B cell (primary cell): Measurements from ENCODE around the gene SIRT7. TPM values are rescaled to one million over a fixed set of nuclear protein-coding genes. Genes with fewer than 3 reads are reported as not detected.

ENCODE experiments used
- ATAC-seq: fragments of 200-7000 bp; cut with Tn5 transposase; one replicate; pipeline ENCODE4 v1.10.0; 2021; ENCODE audit warnings: low read depth, mild to moderate bottlenecking, moderate number of reproducible peaks, moderate library complexity
- CTCF ChIA-PET: fragments of 350-600 bp; sonication (Branson Sonifier 250); formaldehyde crosslinking; loops from one replicate; lab custom pipeline; 2021; ENCODE audit warnings: antibody characterized with exemption, inconsistent platforms; lab: Charles Lee
- POLR2A ChIA-PET: fragments of 350-600 bp; sonication (Branson Sonifier 250); formaldehyde crosslinking; loops from one replicate; lab custom pipeline; 2021; ENCODE audit warnings: antibody characterized with exemption; lab: Charles Lee
- DNase-seq: peaks from one replicate; pipeline ENCODE4 v3.0.0; 2013
- H2AFZ ChIP-seq: 2 replicates; pipeline ENCODE4 v1.6.1; 2012; ENCODE audit warnings: mild to moderate bottlenecking, low read depth, low read length; ENCODE audit not compliant: insufficient read depth, poor library complexity, severe bottlenecking
- H3K27ac ChIP-seq, 2 donors: 1 replicate in 1 of 2; 2 replicates in 1 of 2; pipeline ENCODE4 v1.5.1; 2012 to 2013; ENCODE audit warnings: low read length in 2 of 2, mild to moderate bottlenecking in 2 of 2, moderate library complexity in 1 of 2
- H3K27me3 ChIP-seq, 4 experiments: fragments of 200-600 bp in 1 of 4; sonication (generic) in 1 of 4; replicated peaks in 1 of 4; 1 replicate in 2 of 4; 2 replicates in 2 of 4; pipeline versions ENCODE4 v1.6.1 to v1.7.0; 2013 to 2016; ENCODE audit warnings: low read length in 3 of 4, mild to moderate bottlenecking in 2 of 4, mixed read lengths in 1 of 4, moderate library complexity in 1 of 4; ENCODE audit not compliant: insufficient read depth in 4 of 4, control insufficient read depth in 3 of 4; ENCODE audit errors: control extremely low read depth in 1 of 4
- H3K36me3 ChIP-seq, 2 experiments: replicated peaks in 1 of 2; 1 replicate in 1 of 2; 2 replicates in 1 of 2; pipeline versions ENCODE4 v1.6.1 to v1.7.1; 2013; ENCODE audit warnings: low read length in 1 of 2; ENCODE audit not compliant: insufficient read depth in 2 of 2, control insufficient read depth in 1 of 2; ENCODE audit errors: control extremely low read depth in 1 of 2, extremely low read depth in 1 of 2
- H3K4me1 ChIP-seq, 2 donors: fragments of 200-600 bp in 1 of 2; sonication (generic) in 1 of 2; 1 replicate in 1 of 2; 2 replicates in 1 of 2; pipeline versions ENCODE4 v1.5.1 to v1.6.1; 2013 to 2017; ENCODE audit warnings: low read length in 2 of 2; ENCODE audit not compliant: control insufficient read depth in 2 of 2, insufficient read depth in 2 of 2
- H3K4me2 ChIP-seq: replicated peaks from 2 replicates; pipeline ENCODE3; 2012; ENCODE audit warnings: mild to moderate bottlenecking, low read depth, low read length; ENCODE audit not compliant: poor library complexity, severe bottlenecking
- H3K4me3 ChIP-seq, 5 experiments: fragments of 200-600 bp in 1 of 5; sonication (generic) in 1 of 5; 1 replicate in 3 of 5; 2 replicates in 2 of 5; pipeline versions ENCODE4 v1.5.1 to v1.7.0; 2011 to 2016; ENCODE audit warnings: low read length in 4 of 5, mild to moderate bottlenecking in 4 of 5, low read depth in 2 of 5, control low read depth in 1 of 5, moderate library complexity in 1 of 5; ENCODE audit not compliant: insufficient read depth in 1 of 5; ENCODE audit errors: control extremely low read depth in 1 of 5, extremely low read depth in 1 of 5
- H3K79me2 ChIP-seq: fragments of 200-600 bp; sonication (generic); one replicate; pipeline ENCODE4 v1.6.0; 2016; ENCODE audit warnings: low read length; ENCODE audit not compliant: control insufficient read depth, insufficient read depth
- H3K9ac ChIP-seq: fragments of 200-600 bp; sonication (generic); 2 replicates; pipeline ENCODE4 v1.6.1; 2017; ENCODE audit warnings: mild to moderate bottlenecking, low read length, moderate library complexity
- H3K9me3 ChIP-seq, 3 donors: one replicate each; pipeline versions ENCODE4 v1.6.1 to v1.7.1; 2013; ENCODE audit warnings: low read length in 2 of 3; ENCODE audit not compliant: control insufficient read depth in 2 of 3, insufficient read depth in 1 of 3; ENCODE audit errors: control extremely low read depth in 1 of 3
- H4K20me1 ChIP-seq: 2 replicates; pipeline ENCODE4 v1.6.0; 2012; ENCODE audit warnings: mild to moderate bottlenecking, low read length; ENCODE audit not compliant: insufficient read depth, control insufficient read depth, poor library complexity, severe bottlenecking
- H3K27ac Mint-ChIP-seq: one replicate; pipeline ENCODE4 v1.8.0; 2021; ENCODE audit warnings: mixed read lengths
- H3K27me3 Mint-ChIP-seq: one replicate; pipeline ENCODE4 v1.8.0; 2021; ENCODE audit warnings: mixed read lengths
- H3K4me1 Mint-ChIP-seq: one replicate; pipeline ENCODE4 v1.8.0; 2021; ENCODE audit warnings: mixed read lengths
- H3K4me3 Mint-ChIP-seq: one replicate; pipeline ENCODE4 v1.8.0; 2021; ENCODE audit warnings: mixed read lengths
- H3K9me3 Mint-ChIP-seq: one replicate; pipeline ENCODE4 v1.8.0; 2022; ENCODE audit warnings: mixed read lengths; ENCODE audit not compliant: insufficient read depth
- CTCF ChIP-seq: fragments of 200-600 bp; IDR thresholded peaks from one replicate; pipeline ENCODE4 v1.8.0; 2022; ENCODE audit warnings: antibody characterized with exemption, mild to moderate bottlenecking
- EZH2 ChIP-seq: IDR thresholded peaks from 2 replicates; pipeline ENCODE4 v1.6.1; 2012; ENCODE audit warnings: borderline replicate concordance, low read depth, mild to moderate bottlenecking, moderate library complexity, low read length; ENCODE audit not compliant: insufficient read depth, poor library complexity, severe bottlenecking
- WGBS: methylation state at CpG from one replicate; pipeline ENCODE4 v1.1.5; 2013; ENCODE audit warnings: missing lambda C conversion rate; ENCODE audit not compliant: insufficient coverage; 5-methylcytosine and 5-hydroxymethylcytosine counted together
- intact Hi-C: fragments of 100-400 bp; cut with micrococcal nuclease; formaldehyde crosslinking; loops from one replicate; pipeline ENCODE4 v1.10.0; 2022
- polyA plus RNA-seq: library from polyadenylated mRNA; depleted of rRNA; stranded (reverse); fragments of >200 nt; gene quantifications from 2 replicates; pipeline ENCODE4 v1.2.3, GENCODE V29; 2012
- total RNA-seq, 2 donors: library from RNA; stranded (reverse); fragments of 120-200 nt in 1 of 2; gene quantifications; 1 replicate in 1 of 2; 2 replicates in 1 of 2; pipeline versions ENCODE4 v1.2.3 to v1.2.4, GENCODE V29; 2013 to 2022

SIRT7 gene
- total and polyA plus RNA-seq, 2 donors (not counting 1 experiment from before 2014, with no cell fraction given) = 77.2 to 82.7 TPM

DNA sequence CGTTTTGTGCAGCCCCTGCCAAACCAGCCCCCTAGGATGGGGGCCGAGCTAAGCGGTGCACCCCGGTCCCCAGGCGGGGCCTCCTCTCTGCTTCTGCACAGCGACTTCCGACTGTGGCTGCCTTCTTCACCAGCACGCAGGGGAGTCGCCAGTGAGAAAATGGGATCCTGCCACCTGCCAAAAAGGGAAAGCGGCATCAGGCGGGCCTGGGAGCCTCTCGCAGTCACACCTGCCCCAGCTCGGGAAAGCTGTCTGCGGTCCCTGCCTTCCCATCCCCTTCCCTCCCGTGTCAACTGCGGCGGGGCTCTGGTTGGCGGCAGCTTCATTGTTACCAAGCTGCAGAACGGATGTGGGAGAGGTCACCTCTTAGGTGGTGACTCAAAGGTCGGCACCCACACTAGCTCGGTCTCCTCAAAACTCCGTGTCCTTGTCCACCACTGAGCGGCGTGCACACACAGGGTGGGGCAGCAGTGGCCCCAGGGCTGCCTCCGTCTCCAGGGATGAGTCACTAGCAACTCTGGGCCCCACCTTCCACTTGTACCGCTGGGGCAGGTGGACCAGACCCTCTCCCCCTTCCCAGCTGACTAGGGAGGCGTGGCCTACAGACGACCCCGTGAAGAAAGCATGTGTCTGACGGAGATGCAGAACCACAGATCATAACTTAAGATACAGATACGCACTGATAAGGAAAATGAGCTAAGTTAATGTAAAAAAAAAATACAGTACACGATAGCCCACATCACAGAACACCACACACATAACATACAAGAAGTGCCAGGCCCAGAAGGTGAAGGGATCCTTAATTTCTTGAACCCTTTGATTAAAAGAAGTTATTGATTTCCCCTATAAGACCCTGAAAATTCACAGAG lies 5.3 kb downstream of the SIRT7 start:
- DNase-seq (no peak), ATAC-seq (no peak)
- intact Hi-C loops = no loop called here
- peaks cover 0 to 36% of the 10 kb centered on the region in 2 experiments for H3K36me3 ChIP-seq
- H2AFZ ChIP-seq = no peak overlapping the region
- peak overlapping the region; percentile 24 for H3K27ac Mint-ChIP-seq
- H4K20me1 ChIP-seq = peaks cover 72% of the 10 kb centered on the region
- peak overlapping the region; percentile 76 for H3K4me3 Mint-ChIP-seq
- peaks cover 50% of the 10 kb centered on the region for H3K79me2 ChIP-seq
- peaks cover 18 to 30% of the 10 kb centered on the region in 2 donors for H3K4me1 ChIP-seq
- H3K27ac ChIP-seq = no peak overlapping the region
- WGBS = 96% methylated on average over 26 of the region's 32 CpGs
- POLR2A ChIA-PET = interaction anchor here (0.6 kb wide), 1 partner anchor 275 kb away, joined by 5 read pairs; no protein-coding TSS in a partner anchor
- no peaks in the 10 kb centered on the region for H3K27me3 Mint-ChIP-seq
- H3K4me1 Mint-ChIP-seq = peaks cover 23% of the 10 kb centered on the region
- no peak overlapping the region for H3K4me2 ChIP-seq
- no peak for TF ChIP-seq EZH2
- no peak for TF ChIP-seq CTCF
- no peaks in the 10 kb centered on the region for H3K9me3 Mint-ChIP-seq
- CTCF ChIA-PET = interaction anchor here (1.3 to 1.7 kb wide), 2 partner anchors 15 to 43 kb away, joined by 3 to 4 read pairs; partner anchors contain the start of gene MAFG
- peaks cover 0 to 3% (median 0%) of the 10 kb centered on the region in 3 donors for H3K9me3 ChIP-seq
- H3K27me3 ChIP-seq = no peaks in the 10 kb centered on the region
- H3K4me3 ChIP-seq = no peak overlapping the region
- H3K9ac ChIP-seq = no peak overlapping the region
